HepG2 (cell line): Measurements from ENCODE around the gene SLAMF9.

Experiments
- EP300 ChIP-seq, 3 experiments: sonication (generic) in 1 of 3; formaldehyde crosslinking in 1 of 3; IDR thresholded peaks; 2 replicates each; pipeline versions ENCODE4 v1.5.1 to v1.6.1; 2011 to 2020; ENCODE audit warnings: low read depth in 2 of 3, low read length in 2 of 3, borderline replicate concordance in 1 of 3, improper control_type of control experiment in 1 of 3, mild to moderate bottlenecking in 1 of 3, missing genetic modification reagents in 1 of 3, moderate library complexity in 1 of 3
- MED13 ChIP-seq: sonication (generic); formaldehyde crosslinking; IDR thresholded peaks from 2 replicates; pipeline ENCODE4 v1.5.0; 2020; ENCODE audit warnings: missing genetic modification reagents
- REPIN1 ChIP-seq: sonication (generic); formaldehyde crosslinking; IDR thresholded peaks from 2 replicates; pipeline ENCODE4 v1.8.0; 2022; ENCODE audit warnings: missing genetic modification reagents, low read depth, mild to moderate bottlenecking, borderline replicate concordance
- SRF ChIP-seq: IDR thresholded peaks from 2 replicates; pipeline ENCODE4 v1.6.1; 2011; ENCODE audit warnings: mild to moderate bottlenecking, low read depth, low read length, moderate library complexity
- TF ChIP-seq, protein P1 (sequence below): sonication (generic); formaldehyde crosslinking; IDR thresholded peaks from 2 replicates; pipeline ENCODE4 v1.5.0; 2020; ENCODE audit warnings: mild to moderate bottlenecking, missing genetic modification reagents, moderate library complexity

DNA sequence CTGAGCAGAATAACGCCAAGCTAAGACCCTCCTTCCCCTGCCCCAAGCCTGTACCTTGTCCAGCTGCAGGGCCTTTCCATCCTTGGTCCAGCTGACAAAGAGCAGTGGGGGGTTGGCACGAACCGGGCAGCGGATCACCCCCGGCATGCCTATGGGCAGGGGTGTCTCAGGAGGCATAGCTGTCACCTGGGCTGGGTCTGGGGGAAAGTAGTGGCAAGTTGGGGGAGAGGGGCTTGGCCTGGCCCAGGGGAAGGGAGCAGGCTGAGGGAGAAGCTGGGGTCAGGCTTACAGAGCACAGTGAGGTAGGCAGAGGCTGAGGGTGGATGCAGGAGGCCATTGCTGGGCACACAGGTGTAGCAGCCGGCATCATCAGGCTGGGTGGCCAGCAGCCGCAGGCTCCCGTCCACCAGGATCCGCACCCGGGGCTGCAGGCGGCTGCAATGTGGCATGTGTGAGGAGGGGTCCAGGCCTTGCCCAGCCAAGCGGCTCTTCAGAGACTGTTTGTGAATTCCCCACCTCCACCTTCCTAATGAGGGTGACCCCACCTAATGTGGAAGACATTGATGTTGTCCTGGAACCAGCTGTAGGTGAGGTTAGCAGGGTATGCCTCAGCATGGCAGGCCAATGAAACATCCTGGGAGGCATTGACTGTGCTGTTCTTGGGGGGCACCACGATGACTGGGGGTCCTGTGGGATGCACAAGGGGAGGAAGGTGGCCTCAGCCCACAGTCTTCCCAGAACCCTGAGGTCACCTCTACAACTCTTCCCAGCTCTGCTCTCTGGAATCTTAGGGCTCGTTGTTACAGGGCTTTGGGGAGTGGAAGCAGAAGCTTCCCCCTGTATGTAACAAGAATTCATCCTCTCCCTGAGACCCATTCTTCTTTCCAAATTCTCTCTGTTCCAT is 19.6 kb downstream of the SLAMF9 start:
- TF ChIP-seq, protein P1, sequence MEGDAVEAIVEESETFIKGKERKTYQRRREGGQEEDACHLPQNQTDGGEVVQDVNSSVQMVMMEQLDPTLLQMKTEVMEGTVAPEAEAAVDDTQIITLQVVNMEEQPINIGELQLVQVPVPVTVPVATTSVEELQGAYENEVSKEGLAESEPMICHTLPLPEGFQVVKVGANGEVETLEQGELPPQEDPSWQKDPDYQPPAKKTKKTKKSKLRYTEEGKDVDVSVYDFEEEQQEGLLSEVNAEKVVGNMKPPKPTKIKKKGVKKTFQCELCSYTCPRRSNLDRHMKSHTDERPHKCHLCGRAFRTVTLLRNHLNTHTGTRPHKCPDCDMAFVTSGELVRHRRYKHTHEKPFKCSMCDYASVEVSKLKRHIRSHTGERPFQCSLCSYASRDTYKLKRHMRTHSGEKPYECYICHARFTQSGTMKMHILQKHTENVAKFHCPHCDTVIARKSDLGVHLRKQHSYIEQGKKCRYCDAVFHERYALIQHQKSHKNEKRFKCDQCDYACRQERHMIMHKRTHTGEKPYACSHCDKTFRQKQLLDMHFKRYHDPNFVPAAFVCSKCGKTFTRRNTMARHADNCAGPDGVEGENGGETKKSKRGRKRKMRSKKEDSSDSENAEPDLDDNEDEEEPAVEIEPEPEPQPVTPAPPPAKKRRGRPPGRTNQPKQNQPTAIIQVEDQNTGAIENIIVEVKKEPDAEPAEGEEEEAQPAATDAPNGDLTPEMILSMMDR, result no peak
- TF ChIP-seq MED13 (CRISPR knock-in tag) (no peak), REPIN1 (CRISPR knock-in tag) (no peak), EP300 (IDR thresholded peaks at IDR 0.05; ENCODE audit: low read depth in 2 of 2, low read length in 2 of 2) (no peak), EP300 (CRISPR knock-in tag; IDR thresholded peaks at IDR 0.05; ENCODE audit: borderline replicate concordance) (no peak), SRF (no peak)
